Measurements from ENCODE around the gene ECD.

GRCh38 chr10:73207883-73208282 is 40.1 kb upstream of the ECD start:
- no peak for TF ChIP-seq CTCF (IDR thresholded peaks at IDR 0.05; ENCODE audit: low read length)
- TF ChIP-seq EZH2 (optimal IDR thresholded peaks at IDR 0.05; ENCODE audit: low read depth, low read length), result no peak

Measured in MM.1S (cell line).